ENCODE results near the gene USP54.

The USP54 gene

GRCh38 chr10:73519336-73519735, 71.8 kb downstream of the USP54 start:
- Histone ChIP-seq H3K4me1 (ENCODE audit: control insufficient read depth, insufficient read depth, low read length) (no peaks in the 10 kb centered on the region), H3K27ac (ENCODE audit: extremely low read depth, low read depth, low read length) (no peak overlapping the region), H3K4me3 (ENCODE audit: low read depth, low read length) (no peak overlapping the region), H3K9me3 (ENCODE audit: control insufficient read depth, insufficient read depth, low read depth, low read length) (no peaks in the 10 kb centered on the region), H3K36me3 (ENCODE audit: control insufficient read depth in 2 of 2, insufficient read depth in 1 of 2, low read length in 2 of 2) (peaks cover 4 to 71% of the 10 kb centered on the region in 2 experiments; a peak in 2 of 3 replicates)
- ChIA-PET POLR2A (no interaction called here), CTCF (no interaction called here)
- TF ChIP-seq ZBTB17 (tag by site-specific recombination; IDR thresholded peaks at IDR 0.05) (no peak), RBAK (tag by site-specific recombination; IDR thresholded peaks at IDR 0.05) (no peak), SCRT2 (tag by site-specific recombination; IDR thresholded peaks at IDR 0.05) (no peak), ATF2 (tag by site-specific recombination; IDR thresholded peaks at IDR 0.05; ENCODE audit: low read depth) (no peak), ZXDB (tag by site-specific recombination; IDR thresholded peaks at IDR 0.05) (no peak), ZBTB26 (tag by site-specific recombination; optimal IDR thresholded peaks at IDR 0.05) (no peak), ZNF596 (tag by site-specific recombination; IDR thresholded peaks at IDR 0.05) (no peak), ZNF791 (tag by site-specific recombination; IDR thresholded peaks at IDR 0.05) (no peak), ZNF202 (tag by site-specific recombination; IDR thresholded peaks at IDR 0.05; ENCODE audit: borderline replicate concordance) (no peak), MZF1 (tag by site-specific recombination; IDR thresholded peaks at IDR 0.05; ENCODE audit: borderline replicate concordance) (no peak), ZNF10 (tag by site-specific recombination; IDR thresholded peaks at IDR 0.05) (no peak), ZNF768 (tag by site-specific recombination; IDR thresholded peaks at IDR 0.05) (no peak), ZNF280D (tag by site-specific recombination; IDR thresholded peaks at IDR 0.05) (no peak)

- ChIA-PET POLR2A (interaction anchor here (0.5 kb wide), 1 partner anchor 107 kb away, joined by 3 read pairs; no protein-coding TSS in a partner anchor), CTCF (interaction anchor here (0.5 to 1.4 kb wide), 3 partner anchors 12 to 75 kb away, joined by 3 to 7 read pairs (median 3); no protein-coding TSS in a partner anchor)
- Histone ChIP-seq H3K27ac (ENCODE audit: extremely low read depth, low read depth, low read length) (no peak overlapping the region), H3K4me1 (ENCODE audit: control insufficient read depth, insufficient read depth, low read length) (no peaks in the 10 kb centered on the region), H3K9me3 (ENCODE audit: control insufficient read depth, insufficient read depth, low read depth, low read length) (no peaks in the 10 kb centered on the region), H3K36me3 (ENCODE audit: control insufficient read depth in 2 of 2, insufficient read depth in 1 of 2, low read length in 2 of 2) (peaks cover 4 to 58% of the 10 kb centered on the region in 2 experiments; a peak in 2 of 3 replicates), H3K4me3 (ENCODE audit: low read depth, low read length) (no peak overlapping the region)
- no peak for TF ChIP-seq ZNF621 (tag by site-specific recombination; IDR thresholded peaks at IDR 0.05)
- TF ChIP-seq ZNF792 (tag by site-specific recombination; IDR thresholded peaks at IDR 0.05): no peak
- TF ChIP-seq SCRT2 (tag by site-specific recombination; IDR thresholded peaks at IDR 0.05): peak; percentile 25; the same call in 1 of the 2 replicates
- no peak for TF ChIP-seq ZNF596 (tag by site-specific recombination; IDR thresholded peaks at IDR 0.05)
- 0 out of 2 replicates have a peak, but pooled peaks have one; percentile 13 for TF ChIP-seq ZNF341 (tag by site-specific recombination; IDR thresholded peaks at IDR 0.05; ENCODE audit: low read depth)
- no peak for TF ChIP-seq ZNF18 (tag by site-specific recombination; IDR thresholded peaks at IDR 0.05)
- TF ChIP-seq ZNF16 (tag by site-specific recombination; IDR thresholded peaks at IDR 0.05; ENCODE audit: low read depth): no peak
- no peak for TF ChIP-seq ZNF488 (tag by site-specific recombination; IDR thresholded peaks at IDR 0.05)
These were observed 73.8 kb downstream of the USP54 start for GRCh38 chr10:73517166-73517888.

All from HEK293 (cell line).